OCI-LY7 (cell line): ENCODE results near the gene KATNAL1. TPM values are rescaled to one million over a fixed set of nuclear protein-coding genes. Genes with fewer than 3 reads are reported as not detected.
A peak's percentile ranks its signal among the peaks of the same experiment; 100 is the strongest.

Source experiments
- Bru-seq: library from RNA; stranded (reverse); fragments of 400-500 nt; gene quantifications from one replicate; lab custom pipeline; 2021; lab: Mats Ljungman, UMichigan
- BruChase-seq, 2 experiments: library from RNA; stranded (reverse); fragments of 400-500 nt; gene quantifications; one replicate each; lab custom pipeline; 2021; lab: Mats Ljungman, UMichigan
- BruUV-seq: library from RNA; stranded (reverse); fragments of 400-500 nt; replicated peaks from 2 replicates; lab custom pipeline; 2021; lab: Mats Ljungman, UMichigan
- CTCF ChIA-PET: fragments of 300-600 bp; sonication (Branson Sonifier 250); formaldehyde crosslinking; loops from one replicate; lab custom pipeline; 2022; ENCODE audit warnings: antibody characterized with exemption; ENCODE audit not compliant: unreplicated experiment; lab: Charles Lee
- POLR2A ChIA-PET: fragments of 300-600 bp; sonication (Branson Sonifier 250); formaldehyde crosslinking; loops from one replicate; lab custom pipeline; 2022; ENCODE audit warnings: antibody characterized with exemption; lab: Charles Lee
- DNase-seq: peaks from one replicate; pipeline ENCODE4 v3.0.0-alpha.2; 2015; ENCODE audit warnings: low spot score
- H2AFZ ChIP-seq: fragments of 200-600 bp; sonication (generic), shearing (Covaris generic); 2 replicates; pipeline ENCODE4 v1.6.1; 2014; ENCODE audit warnings: mild to moderate bottlenecking, antibody characterized with exemption, low read length, moderate library complexity
- H3K27ac ChIP-seq: fragments of 200-600 bp; sonication (generic); 2 replicates; pipeline ENCODE4 v1.5.1; 2014; ENCODE audit warnings: mixed run types, low read depth, mild to moderate bottlenecking, moderate library complexity, low read length, inconsistent platforms; ENCODE audit not compliant: poor library complexity, severe bottlenecking
- H3K36me3 ChIP-seq: fragments of 200-600 bp; sonication (generic); 2 replicates; pipeline ENCODE4 v1.6.1; 2014; ENCODE audit warnings: mild to moderate bottlenecking, antibody characterized with exemption, low read length, moderate library complexity, mixed read lengths; ENCODE audit not compliant: insufficient read depth
- H3K4me1 ChIP-seq: fragments of 200-600 bp; sonication (generic); 2 replicates; pipeline ENCODE4 v1.5.1; 2014; ENCODE audit warnings: mild to moderate bottlenecking, low read length; ENCODE audit not compliant: insufficient read depth, poor library complexity, severe bottlenecking
- H3K4me2 ChIP-seq: fragments of 200-600 bp; sonication (generic); 2 replicates; pipeline ENCODE4 v1.6.1; 2014; ENCODE audit warnings: mild to moderate bottlenecking, low read length
- H3K4me3 ChIP-seq: fragments of 200-600 bp; sonication (generic); 2 replicates; pipeline ENCODE4 v1.5.1; 2014; ENCODE audit warnings: mild to moderate bottlenecking, low read depth, low read length; ENCODE audit not compliant: poor library complexity, severe bottlenecking
- H3K79me2 ChIP-seq: fragments of 200-600 bp; sonication (generic); 2 replicates; pipeline ENCODE4 v1.6.1; 2016; ENCODE audit warnings: low read depth, mild to moderate bottlenecking, low read length, moderate library complexity, mixed read lengths; ENCODE audit not compliant: insufficient read depth
- H3K9me2 ChIP-seq: fragments of 200-600 bp; sonication (generic); 2 replicates; pipeline ENCODE4 v1.6.1; 2016; ENCODE audit warnings: mild to moderate bottlenecking, low read length, mixed read lengths; ENCODE audit not compliant: insufficient read depth
- H3K9me3 ChIP-seq: fragments of 200-600 bp; sonication (generic); 2 replicates; pipeline ENCODE4 v1.6.1; 2014; ENCODE audit warnings: mild to moderate bottlenecking, mixed run types, low read length, mixed read lengths
- H4K20me1 ChIP-seq: fragments of 200-600 bp; sonication (generic); 2 replicates; pipeline ENCODE4 v1.6.1; 2014; ENCODE audit warnings: mild to moderate bottlenecking, antibody characterized with exemption, low read length, moderate library complexity, mixed read lengths; ENCODE audit not compliant: insufficient read depth
- EZH2phosphoT487 ChIP-seq: fragments of 200-600 bp; sonication (generic); IDR thresholded peaks from 2 replicates; pipeline ENCODE4 v1.6.1; 2018; ENCODE audit warnings: low read depth, borderline replicate concordance, mild to moderate bottlenecking, mixed run types, antibody characterized with exemption, low read length, moderate library complexity, mixed read lengths
- intact Hi-C: fragments of 100-400 bp; cut with micrococcal nuclease; formaldehyde crosslinking; loops from one replicate; pipeline ENCODE4 v1.10.0; 2022; ENCODE audit not compliant: unreplicated experiment
- long read RNA-seq: library from polyadenylated mRNA; stranded (forward); transcript quantifications from one replicate; pipeline ENCODE4 v2.0.0, GENCODE V29; 2022
- total RNA-seq, 2 experiments: library from RNA; depleted of rRNA in 1 of 2; stranded (reverse); fragments of >200 nt in 1 of 2; shearing (Covaris generic) in 1 of 2; gene quantifications; 2 replicates each; pipeline ENCODE4 v1.2.3, GENCODE V29; 2014 to 2022
- TF ChIP-seq, protein P1 (sequence below): fragments of 200-600 bp; sonication (generic); conservative IDR thresholded peaks from 2 replicates; pipeline ENCODE4 v1.5.1; 2014; ENCODE audit warnings: mild to moderate bottlenecking, antibody characterized with exemption, low read length, moderate library complexity, mixed read lengths

KATNAL1 gene
- total RNA-seq (2014; rRNA removed; shearing (Covaris generic)) (13.9 and 25.5 TPM in 2 replicates), total RNA-seq (2022) (33.2 and 34.5 TPM in 2 replicates), Bru-seq, nascent RNA (percentile 91 among the genes with signal in this experiment), BruChase-seq, experiment 1, labeled RNA remaining after a 6-hour chase (percentile 79 among the genes with signal in this experiment), BruChase-seq, experiment 2, labeled RNA remaining after a 2-hour chase (percentile 81 among the genes with signal in this experiment)
- long read RNA-seq, partial matches to known transcripts: 0 of 9 reads
- long read RNA-seq, other reads (novel, unspliced or antisense): 8 of 9 reads

DNA sequence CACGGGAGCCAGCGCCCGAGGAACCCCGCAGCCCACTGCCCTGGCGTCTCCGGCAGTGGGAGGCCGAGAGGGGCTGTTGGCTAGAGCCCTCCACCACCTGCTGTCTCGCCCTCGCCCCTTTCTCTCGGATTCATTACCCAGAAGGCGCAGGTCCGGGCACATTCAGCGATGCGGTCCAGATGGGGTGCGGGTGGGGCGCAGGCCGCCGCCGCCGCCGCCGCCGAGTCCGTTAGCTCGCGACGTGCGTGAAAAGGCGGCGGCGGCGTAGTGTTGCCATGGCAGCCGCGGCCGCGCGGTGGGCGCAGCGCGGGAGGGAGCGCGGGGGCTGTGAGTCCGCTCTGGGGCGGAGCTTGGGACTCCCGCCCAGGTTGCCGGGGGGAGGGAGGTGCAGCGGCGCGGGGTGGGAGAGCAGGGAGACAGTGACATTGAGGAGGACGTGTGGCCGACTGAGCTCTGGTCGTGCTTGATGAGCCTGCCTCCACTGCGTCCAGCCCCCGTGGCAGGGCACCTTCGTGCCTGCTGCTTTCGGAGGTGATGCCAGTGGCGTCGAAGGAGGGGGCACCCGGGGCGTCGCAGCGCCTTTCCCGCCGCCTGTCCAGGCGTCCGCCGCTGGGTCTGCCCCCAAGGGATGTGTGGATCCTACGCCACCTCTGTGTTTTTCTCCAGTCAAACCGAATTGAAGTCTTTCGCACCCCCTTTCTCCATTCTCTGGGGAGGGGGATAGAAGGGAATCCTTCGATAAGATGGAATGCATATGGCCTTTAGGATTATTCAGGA lies at the start of gene KATNAL1:
Gene KATNAL1, minus strand, starts transcription at position 358 of the 777 bp plus-strand sequence. CDS start 23,774 bp downstream, outside the sequence.
- BruUV-seq: no TSS peak

DNA sequence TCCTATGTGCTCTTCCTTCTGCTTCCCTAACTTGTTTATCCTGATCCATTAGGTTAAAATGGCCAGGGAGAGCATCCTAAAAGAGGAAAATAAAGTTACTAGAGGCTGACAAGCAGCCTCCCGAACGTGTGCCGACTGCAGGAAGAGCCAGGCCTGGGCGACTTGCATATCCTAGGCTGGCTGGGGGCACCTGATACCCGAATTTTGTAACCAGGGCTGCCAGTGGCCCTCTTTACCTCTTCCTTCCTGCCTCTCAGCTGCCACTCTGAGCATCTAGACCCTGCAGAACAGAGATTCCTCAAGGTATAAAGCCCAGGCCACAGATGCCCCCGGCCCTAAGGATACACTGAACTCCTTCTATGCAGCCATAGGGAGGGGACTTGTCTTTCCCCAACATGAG lies 48.5 kb upstream of the KATNAL1 start:
- DNase-seq: no peak
- H3K4me1 ChIP-seq: peaks cover 50% of the 10 kb centered on the region
- CTCF ChIA-PET: no interaction called here
- H3K36me3 ChIP-seq: peaks cover 87% of the 10 kb centered on the region
- no peaks in the 10 kb centered on the region for H3K79me2 ChIP-seq
- no peaks in the 10 kb centered on the region for H4K20me1 ChIP-seq
- no peaks in the 10 kb centered on the region for H3K9me2 ChIP-seq
- POLR2A ChIA-PET: interaction anchor here (1.0 to 4.4 kb wide), 3 partner anchors 16 to 29 kb away, joined by 3 to 29 read pairs (median 4); no protein-coding TSS in a partner anchor
- intact Hi-C loops: loop anchor here (1.0 to 10.0 kb wide), 6 partner anchors 15 to 449 kb away; partner anchors contain the start of gene UBE2L5
- H3K27ac ChIP-seq: peak overlapping the region; percentile 83
- peaks cover 12% of the 10 kb centered on the region; the same call in 1 of the 2 replicates for H3K9me3 ChIP-seq
- peak overlapping the region; percentile 6 for H3K4me3 ChIP-seq
- H3K4me2 ChIP-seq: peak overlapping the region; percentile 61
- TF ChIP-seq, protein P1, sequence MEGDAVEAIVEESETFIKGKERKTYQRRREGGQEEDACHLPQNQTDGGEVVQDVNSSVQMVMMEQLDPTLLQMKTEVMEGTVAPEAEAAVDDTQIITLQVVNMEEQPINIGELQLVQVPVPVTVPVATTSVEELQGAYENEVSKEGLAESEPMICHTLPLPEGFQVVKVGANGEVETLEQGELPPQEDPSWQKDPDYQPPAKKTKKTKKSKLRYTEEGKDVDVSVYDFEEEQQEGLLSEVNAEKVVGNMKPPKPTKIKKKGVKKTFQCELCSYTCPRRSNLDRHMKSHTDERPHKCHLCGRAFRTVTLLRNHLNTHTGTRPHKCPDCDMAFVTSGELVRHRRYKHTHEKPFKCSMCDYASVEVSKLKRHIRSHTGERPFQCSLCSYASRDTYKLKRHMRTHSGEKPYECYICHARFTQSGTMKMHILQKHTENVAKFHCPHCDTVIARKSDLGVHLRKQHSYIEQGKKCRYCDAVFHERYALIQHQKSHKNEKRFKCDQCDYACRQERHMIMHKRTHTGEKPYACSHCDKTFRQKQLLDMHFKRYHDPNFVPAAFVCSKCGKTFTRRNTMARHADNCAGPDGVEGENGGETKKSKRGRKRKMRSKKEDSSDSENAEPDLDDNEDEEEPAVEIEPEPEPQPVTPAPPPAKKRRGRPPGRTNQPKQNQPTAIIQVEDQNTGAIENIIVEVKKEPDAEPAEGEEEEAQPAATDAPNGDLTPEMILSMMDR: no peak
- no peak for TF ChIP-seq EZH2phosphoT487
- H2AFZ ChIP-seq: no peak overlapping the region
- no TSS peak for BruUV-seq

More for the DNA sequence above, at the start of gene KATNAL1:
- ChIA-PET POLR2A (interaction anchor here (0.6 to 5.7 kb wide), 15 partner anchors 11 to 1053 kb away, joined by 3 to 54 read pairs (median 3); no protein-coding TSS in a partner anchor), CTCF (interaction anchor here (1.6 kb wide), 1 partner anchor 25 kb away, joined by 5 read pairs; no protein-coding TSS in a partner anchor)
- TF ChIP-seq, protein P1: no peak
- TF ChIP-seq EZH2phosphoT487: no peak
- peaks cover 59% of the 10 kb centered on the region for H3K79me2 ChIP-seq
- peak within 1 kb of the TSS; percentile 82 for H3K4me3 ChIP-seq
- H3K4me2 ChIP-seq: peak within 1 kb of the TSS; percentile 98
- H3K4me1 ChIP-seq: peaks cover 72% of the 10 kb centered on the region
- peak; percentile 85 for DNase-seq
- peaks cover 10% of the 10 kb centered on the region for H3K36me3 ChIP-seq
- H3K9me2 ChIP-seq: no peaks in the 10 kb centered on the region
- H2AFZ ChIP-seq: peak within 1 kb of the TSS; percentile 86
- no peaks in the 10 kb centered on the region for H3K9me3 ChIP-seq
- H3K27ac ChIP-seq: peak within 1 kb of the TSS; percentile 70
- H4K20me1 ChIP-seq: no peaks in the 10 kb centered on the region
- intact Hi-C loops: loop anchor here (1.0 to 10.0 kb wide), 5 partner anchors 25 to 713 kb away; partner anchors contain the start of genes HMGB1, SLC7A1, UBE2L5 and USPL1
